NCI-H1417 (cell line): ENCODE data around the gene KCNIP2.

ENCODE experiments used
- DNase-seq, 3 experiments: peaks; one replicate each; lab custom pipeline; 2025; lab: John Stamatoyannopoulos, UW

The KCNIP2 gene

DNA sequence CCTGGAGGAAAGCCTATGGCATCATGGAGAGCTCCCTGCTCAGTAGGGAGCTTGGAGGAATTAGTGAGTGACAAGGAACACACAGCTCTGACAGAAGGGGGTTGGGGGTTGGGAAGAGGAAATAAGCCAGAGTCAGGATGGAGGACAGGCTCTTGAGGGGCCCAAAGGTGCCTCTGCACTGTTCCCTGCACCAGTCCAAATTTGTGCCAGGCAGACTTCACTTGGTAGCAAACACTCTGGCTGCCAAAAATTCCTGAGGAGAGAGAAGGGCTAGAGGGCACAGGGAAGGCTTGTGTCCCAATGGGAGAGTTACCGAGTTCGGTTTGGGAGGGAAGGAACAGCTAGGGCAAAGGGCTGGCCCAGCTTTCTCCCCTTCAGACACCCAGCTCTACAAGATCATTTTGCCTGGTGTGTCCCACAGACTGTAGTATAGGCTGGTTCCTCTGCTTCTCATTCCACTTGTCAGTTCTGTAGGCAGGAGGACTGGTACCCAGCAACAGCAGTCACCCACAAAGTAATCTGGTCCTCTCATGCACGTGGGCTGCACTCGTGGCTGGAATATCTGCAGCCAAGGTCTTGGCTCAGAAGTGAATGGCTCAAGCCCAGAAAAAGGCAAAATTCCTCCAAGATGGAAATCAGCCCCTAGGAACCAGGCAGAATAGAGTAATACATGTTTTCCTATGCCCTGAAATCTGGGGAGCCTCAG, 8.0 kb upstream of the KCNIP2 start:
- no peak for DNase-seq

DNA sequence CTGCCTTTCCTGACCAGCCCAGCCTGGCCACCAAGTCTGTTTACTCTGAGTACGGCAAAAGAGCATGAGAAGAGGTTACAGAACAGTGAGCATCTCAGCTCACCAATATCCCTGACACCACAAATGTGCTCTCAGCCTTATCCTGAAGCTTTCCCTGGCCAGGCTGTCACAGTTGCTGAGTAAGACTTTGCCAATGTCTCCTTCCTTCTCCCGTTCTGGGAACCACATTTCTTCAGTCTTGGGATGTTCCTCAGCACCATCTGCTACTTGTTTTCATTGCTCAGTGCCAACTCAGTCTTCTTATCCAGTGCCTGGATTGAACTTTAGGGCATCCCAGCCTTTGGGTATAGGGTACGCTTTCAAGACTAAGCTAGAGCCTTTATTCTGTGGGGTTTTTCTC, 7.1 kb upstream of the KCNIP2 start:
- no peak for DNase-seq

DNA sequence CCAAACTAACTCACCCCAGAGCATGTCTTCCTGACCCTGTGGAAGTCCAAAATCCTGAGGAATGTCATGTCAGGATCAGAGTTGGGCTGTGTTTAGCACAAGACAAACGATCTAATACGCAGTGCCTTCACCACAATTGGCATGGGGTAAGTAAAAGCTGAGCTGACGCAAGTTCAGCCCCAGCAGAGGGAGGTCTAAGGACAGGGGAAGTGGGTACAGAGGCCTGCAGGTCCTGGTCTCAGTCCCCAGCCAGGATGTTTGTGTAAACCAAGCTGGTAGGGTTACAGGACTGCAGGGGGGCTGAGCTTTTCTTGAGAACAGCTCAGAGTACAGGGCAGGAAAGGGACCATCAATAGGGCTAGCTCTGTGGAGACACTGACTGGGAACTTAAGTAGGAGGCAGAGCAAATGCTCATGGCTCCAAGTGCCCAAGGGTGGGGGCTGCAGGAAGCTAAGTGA, 5.3 kb upstream of the KCNIP2 start:
- no peak for DNase-seq

DNA sequence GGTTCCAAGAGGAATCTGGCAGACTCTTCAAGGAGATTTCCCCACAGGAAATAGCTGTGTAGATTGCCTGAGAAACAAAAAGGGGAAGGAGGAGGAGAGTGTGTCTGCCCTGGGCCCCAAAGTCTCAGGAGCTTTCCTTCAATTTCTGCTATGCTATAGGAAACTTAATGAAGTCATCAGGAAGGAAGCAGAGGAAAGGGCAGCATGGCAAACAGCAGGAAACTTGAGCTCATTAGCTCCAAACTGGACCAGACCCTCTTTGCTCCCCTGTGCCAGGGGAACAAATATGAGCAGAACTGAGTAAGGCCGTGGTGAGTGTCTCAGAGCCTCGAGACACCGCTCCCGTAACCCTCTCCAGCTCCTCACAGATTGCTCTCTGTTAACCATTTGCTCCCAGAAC, 4.8 kb upstream of the KCNIP2 start:
- no peak for DNase-seq

DNA sequence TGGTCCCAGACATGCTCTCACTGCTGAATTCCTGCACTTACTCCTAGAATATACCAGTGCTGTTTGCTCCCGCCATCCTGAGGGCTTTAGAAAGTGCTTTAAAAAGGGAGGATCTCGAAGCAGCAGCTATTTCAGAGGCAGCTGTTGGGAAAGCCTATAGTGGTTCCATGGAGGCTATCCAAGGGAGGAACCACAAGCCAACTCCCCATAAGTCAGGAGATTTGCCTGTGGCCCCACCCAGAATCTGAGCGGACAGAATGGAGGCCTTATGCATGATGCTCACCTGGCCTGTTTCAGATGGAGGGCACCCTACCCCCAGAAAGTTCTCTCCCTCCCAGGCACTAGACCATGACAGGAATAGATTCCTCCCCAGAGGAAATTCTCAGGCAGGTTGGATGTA, 2.3 kb upstream of the KCNIP2 start:
- no peak for DNase-seq

DNA sequence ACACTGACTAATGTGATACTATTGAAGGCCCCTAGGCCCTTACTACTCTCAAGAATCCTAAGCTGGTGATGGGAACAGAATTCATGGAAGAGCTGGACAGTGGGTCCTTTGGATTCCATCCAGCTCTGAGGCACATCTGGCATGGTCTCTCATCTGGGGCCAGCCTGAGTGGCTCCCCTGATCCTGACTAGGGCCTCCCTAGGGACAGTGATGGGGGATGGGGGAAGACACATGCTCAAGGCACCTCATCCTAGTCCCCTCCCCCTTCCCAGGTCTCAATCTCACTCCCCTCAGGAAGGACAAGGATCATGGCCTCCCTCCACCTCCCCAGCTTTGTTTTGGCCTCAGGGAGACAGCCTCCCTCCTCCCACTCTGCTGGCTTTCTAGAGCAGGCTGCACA, 1.8 kb downstream of the KCNIP2 start:
- no peak for DNase-seq

DNA sequence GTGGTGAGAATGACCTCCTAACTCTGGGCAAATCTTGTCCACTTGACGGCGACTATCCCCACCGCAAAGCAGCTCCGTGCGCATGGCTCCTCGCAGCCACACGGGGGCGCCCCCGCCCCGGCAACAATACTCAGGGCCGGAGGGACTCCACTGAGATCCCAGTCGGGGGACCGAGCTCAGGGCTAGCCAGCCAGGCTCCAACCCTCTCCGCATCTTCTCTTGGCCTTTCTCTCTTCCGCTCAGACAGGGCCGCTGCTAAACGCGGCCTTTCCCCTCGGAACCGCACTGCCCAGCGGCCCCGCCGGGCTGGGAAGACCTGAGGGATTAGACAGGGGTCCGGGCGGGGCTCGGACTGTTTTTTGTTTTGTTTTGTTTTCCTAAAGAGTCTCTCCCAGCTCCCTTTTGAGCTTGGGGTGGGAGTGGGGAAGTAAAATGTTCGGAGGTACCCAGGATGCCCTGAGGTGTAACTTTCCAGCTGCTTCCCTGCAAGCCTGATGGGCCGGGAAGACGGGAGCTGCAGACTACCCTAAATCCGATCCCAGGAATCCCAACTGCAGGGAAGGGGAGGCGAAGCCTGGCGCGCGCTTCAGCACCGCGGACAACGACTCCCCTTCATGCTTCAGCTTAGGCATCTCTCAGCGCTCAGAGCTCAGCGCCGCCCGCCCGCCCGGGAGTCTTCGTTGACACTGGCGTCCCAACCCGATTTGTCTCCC, 2.7 kb downstream of the KCNIP2 start:
- DNase-seq = peak; percentile 55 to 76 (median 75)

DNA sequence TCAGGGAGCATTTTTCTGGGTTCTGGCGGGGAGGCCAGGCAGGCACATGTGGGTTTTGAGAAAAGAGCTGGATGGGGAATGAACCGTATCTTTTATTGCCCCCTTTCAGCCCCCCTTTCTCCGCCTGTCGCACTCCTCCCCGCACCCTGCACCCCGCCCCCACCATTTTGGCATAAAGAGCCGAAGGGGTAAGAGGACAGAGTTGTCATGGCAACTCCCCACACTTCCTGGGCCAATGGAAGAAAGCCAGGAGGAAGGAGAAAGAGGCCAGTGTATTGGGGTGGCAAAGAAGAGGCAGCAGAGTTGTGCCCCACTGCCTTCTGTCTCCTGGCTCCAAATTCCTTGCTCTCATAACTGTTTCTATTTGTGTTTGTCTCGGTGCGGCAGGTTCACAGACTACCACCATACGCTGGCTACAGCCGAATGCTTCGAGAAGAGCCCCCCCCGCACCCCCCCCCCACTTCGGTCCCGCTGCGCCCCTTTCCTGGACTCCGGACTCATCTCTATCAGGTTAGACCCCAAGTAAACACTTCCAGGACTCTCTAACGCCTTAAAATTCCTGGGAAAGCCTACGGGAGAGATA, 3.4 kb downstream of the KCNIP2 start:
- peak in 2 of 3 experiments; percentile 30 to 49 for DNase-seq

DNA sequence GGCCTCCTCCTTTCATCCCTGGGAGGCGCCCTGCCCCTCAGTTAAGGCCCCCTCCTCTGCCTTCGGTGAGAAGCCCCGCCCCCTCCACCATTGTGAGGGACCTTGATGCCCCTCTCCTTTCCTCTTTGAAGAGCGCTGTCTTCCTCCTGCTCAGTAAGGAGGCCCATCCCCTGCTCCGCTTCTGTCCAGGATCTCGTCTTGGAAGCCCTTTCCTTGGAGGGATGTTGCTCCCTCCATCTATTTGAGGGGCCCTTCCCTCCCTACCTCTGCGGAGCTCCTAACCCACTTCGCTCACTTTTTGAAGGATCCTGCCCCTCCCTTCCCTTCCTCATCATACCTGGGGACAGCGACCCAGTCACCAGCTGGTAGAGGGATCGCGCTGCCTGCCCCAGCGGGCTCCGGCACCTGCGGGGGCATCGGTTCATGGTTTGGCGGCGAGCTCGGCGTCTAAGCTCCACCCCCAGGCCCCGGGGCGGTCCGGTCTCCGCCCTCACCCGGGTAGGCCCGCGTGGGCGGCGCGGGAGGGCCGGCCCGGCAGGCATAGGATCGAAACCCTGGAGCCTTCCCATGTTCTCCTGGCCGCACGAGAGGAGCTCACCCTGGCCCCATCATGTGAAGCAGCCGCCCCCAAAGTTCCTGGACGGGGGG, 4.1 kb downstream of the KCNIP2 start:
- DNase-seq = peak; percentile 7 to 39 (median 24)

DNA sequence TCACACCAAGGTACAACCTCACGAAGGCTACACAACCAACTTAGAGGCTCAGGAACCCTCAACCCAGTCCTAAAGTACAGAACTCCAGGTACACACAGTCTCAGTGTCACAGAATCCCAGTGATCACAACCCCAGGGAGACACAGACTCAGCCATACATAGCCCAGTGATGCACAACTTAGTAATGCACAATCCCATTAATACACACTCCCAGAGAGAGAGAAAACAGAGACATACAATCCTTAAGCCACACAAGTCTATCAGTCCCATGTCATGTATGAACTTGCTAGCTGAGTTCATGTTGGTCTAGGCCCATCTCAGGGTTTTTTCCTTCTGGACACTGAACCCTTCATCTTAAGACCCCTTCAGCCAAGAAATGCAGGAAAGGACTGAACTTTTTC, 4.6 kb downstream of the KCNIP2 start:
- DNase-seq = no peak

DNA sequence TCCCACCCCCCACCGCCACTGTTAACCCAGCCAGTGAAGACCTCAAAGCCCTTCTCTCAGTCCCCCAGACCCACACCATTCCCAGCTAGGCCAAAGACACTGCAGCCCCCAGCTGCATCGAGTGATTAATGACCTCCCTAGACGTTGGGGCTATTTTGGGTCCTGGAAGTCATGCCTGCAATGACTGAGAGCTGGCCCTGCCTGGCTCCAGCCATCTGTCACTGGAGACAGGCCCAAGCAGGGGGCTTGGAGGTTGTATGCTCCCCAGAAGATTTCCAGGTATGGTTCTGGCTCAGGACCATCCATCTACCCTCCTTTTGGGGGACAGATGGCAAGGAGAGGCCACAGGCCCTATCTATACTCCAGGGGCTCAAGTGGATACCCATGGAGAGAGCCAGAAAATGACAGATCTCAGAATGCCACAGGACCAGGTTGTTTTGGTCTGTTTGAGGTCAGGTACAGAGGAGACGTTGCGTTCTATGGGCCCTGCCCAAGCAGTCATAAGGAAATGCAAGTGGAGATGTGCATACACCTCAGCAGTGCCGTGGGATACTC, 5.1 kb downstream of the KCNIP2 start:
- DNase-seq = no peak

DNA sequence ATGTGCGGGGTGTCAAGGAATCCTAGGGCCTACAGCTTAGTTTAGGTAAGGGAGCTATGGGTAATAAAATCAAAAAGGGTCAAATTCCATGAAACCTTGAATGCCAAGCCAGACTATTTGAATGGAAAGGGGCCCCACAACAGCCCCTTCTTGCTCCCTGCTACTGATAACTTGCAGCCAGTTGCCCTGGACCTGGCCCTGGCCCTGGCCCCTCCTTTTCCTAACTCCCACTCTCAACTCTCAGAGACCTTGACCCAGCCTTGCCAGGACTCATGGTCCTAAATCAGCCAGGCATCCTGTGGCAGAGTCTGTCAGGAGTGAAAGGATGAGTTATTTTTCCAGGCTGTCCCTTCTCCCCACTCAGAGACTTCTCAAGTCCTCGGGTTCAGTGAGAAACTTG, 5.9 kb downstream of the KCNIP2 start:
- DNase-seq = no peak

DNA sequence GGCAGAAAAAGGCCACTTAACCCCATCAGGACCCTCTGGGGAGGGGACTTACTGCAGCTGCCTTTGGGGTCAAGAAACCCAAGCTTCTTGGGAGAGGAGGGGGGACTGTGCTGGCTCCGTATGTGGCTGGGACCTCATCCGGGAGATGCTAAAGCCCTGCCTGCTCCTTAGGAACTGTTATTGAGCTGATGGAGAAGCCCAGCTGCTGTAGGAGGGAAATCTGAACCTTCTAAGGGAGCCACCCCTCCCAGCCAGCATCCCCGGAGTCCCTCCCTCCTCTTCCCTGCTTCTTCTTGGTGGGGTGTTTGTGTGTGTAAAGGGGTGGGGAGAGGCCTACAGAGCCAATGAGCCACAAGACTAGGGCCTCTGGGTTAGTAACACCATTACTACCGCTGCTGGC, 8.2 kb downstream of the KCNIP2 start:
- no peak for DNase-seq

DNA sequence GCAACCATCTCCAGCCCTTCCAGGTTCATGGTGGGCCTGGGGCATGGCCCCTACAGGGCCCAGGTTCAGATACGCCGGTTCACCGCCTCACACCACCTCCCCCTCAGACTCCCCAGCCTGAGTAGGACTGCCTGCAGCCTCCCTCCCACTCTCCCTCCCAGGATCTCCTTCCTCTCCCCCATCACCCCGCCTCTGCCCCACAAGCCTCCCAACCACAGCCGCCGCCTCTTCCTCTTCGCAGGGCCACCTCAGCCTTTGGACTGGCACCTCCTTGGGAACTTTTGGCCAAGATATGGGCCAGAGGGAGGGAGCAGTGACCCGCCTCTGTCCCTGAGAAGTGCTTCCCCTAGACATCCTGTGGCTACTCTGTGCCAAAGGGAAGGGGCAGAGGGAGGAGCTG, 9.3 kb downstream of the KCNIP2 start:
- no peak for DNase-seq

DNA sequence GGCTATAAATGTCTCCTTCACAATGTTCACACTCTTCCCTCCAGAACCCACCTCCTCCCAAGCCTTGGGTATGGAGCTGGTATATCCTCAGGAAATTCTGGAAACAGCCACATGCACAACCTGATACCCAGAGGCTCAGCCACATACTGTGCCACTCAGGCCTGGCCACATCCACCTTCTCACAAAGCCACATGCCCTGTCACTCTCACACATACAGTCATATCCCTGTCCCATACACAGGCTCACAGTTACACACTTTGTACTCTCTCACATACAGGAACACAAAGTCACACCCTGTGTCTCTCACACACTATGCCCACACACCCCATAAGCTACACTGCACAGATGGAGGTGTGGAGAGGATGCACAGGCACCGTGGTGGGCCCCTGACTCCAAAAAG, 10.1 kb downstream of the KCNIP2 start:
- DNase-seq = no peak

DNA sequence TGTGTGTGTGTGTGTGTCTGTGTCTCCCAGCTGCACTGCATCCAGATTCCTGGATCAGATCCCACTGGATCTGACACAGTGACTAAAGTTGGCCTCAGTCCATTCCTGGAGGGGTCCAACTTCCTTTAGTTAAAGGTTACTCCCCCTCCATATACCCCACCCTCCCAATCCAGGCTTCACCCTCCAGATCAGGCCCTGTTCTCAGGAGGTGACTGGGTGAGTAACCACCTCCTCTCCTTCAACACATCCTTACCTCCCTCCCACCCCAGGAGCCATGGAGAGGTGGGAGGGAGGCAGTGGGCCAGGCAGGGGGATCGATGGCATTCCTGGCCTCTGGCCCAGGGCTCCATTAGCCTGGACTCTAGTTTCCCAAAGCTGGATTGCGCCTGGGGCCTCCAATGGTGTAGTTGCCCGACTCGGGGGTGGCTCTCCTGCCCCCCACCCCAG, 11.3 kb downstream of the KCNIP2 start:
- no peak for DNase-seq

DNA sequence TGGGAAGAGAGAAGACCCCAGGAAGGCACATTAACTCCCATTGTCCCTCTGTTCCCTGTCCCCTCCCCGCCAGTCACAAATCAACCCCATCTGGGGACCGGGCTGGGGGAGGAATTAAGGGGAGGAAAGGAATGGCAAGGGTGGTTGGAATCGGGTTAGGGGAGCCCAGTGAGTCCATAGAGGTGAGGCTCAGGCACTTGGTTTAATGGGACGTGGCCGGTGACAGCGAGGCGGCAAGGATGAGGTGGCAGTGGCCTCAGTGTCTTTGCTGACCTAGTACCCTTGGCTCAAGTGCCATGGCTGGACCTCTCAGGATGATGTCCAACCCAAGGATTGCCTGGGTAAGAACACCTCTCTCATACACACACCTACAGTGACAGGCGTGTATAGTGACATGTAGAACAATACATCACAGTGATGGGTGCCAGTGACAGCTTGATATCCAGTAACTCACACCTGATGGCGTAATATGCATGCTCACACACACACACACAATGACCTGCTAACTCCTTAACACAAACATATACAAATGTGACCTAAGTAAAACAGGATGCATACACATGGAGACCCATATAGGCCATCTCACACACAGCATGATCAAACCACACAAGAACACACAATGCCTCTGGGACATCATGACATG, 12.3 kb downstream of the KCNIP2 start:
- DNase-seq = no peak

DNA sequence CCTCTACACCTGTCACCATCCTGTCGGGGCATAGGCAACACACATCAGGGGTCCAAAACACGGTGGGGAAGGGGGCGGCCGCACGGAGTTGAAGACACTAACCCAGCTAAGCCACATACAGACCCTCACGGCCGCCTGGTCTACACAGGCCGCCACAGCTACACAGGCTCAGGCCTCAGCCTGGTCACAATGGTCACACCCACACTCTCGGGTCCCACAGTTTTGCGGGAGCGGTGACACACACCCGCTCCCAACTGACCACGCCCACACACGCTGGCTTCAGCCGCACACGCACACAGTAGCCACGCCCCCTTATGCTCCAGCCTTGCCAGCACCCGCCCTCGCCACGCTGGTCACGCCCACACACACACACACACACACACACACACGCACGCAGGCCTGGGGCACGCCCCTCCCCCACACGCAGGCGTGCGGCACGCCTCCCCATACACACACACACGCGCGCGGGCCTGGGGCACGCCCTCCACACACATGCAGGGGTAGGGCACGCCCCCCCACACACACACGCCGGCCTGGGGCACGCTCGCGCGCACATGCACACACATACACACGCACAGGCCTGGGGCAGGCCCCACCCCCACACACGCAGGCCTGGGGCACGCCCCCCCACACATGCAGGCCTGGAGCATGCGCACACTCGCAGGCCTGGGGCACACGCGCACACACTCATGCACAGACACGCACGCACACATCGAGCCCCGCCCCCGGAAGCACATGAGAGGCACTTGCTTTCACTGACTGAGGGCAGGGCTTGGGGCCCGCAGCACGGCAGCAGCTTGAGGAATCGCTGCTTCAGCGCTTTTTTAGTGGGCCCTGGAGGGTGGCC, 13.1 kb downstream of the KCNIP2 start:
- DNase-seq = peak; percentile 73 to 87 (median 84)

DNA sequence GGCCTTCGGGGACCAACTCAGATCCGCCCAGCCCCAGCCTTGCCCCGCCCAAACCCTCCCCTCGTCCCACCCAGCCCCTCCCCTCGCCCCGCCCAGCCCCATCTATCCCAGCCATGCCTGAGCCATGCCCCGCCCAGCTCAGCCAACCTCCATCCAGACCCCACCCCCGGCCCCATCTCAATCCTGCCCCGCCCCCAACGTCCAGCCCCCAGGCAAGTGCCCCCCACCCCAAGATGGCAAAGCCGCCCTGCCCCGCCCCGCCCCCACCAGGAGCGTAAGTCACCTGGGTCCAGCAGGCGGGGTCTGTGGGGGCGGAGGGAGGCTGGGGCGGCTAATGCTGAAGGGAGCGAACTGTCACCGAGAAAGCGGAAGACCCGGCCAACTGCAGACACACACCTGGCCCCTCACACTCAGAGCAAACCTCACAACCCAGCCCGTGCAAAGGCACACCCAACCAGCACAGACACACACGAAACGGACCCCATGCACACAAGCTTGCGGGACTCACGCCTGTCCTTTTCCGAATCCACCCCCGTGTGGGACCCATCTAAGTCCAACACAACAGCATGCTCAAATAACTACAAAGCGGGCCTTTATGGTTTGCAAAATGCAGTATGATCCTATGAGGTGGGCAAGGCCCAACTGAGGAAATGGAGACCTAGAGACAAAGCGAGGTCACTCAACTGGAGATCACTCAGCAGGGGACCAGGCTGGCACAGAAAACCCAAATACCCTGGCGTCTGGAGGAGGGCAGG, 13.9 kb downstream of the KCNIP2 start:
- DNase-seq = peak in 1 of 3 experiments; percentile 27
